H1 (cell line): Measurements from ENCODE around the gene FMO4. TPM values are rescaled to one million over a fixed set of nuclear protein-coding genes. Genes with fewer than 3 reads are reported as not detected.

Experiments used
- CTCF ChIA-PET: fragments of 300-600 bp; sonication (Branson Sonifier 250); formaldehyde crosslinking; loops from one replicate; lab custom pipeline; 2021; ENCODE audit not compliant: partially characterized antibody; lab: Charles Lee
- POLR2A ChIA-PET: fragments of 300-600 bp; sonication (Branson Sonifier 250); formaldehyde crosslinking; loops from one replicate; lab custom pipeline; 2021; ENCODE audit warnings: inconsistent platforms; ENCODE audit not compliant: partially characterized antibody; lab: Charles Lee
- DNase-seq, 2 experiments: peaks; one replicate each; pipeline versions ENCODE4 v3.0.0 to v3.0.0-alpha.2; 2010 to 2022; ENCODE audit warnings: low spot score in 2 of 2, low read depth in 1 of 2, mixed read lengths in 1 of 2
- FAIRE-seq: peaks from 2 replicates; lab custom pipeline; 2011; peaks lifted over from hg19 to GRCh38; lab: Jason Lieb, UNC
- H2AFZ ChIP-seq: 2 replicates; pipeline ENCODE4 v1.8.1; 2012; ENCODE audit warnings: low read length, inconsistent platforms
- H2AK5ac ChIP-seq: 2 replicates; pipeline ENCODE4 v1.6.1; 2013; ENCODE audit warnings: low read depth, low read length
- H2BK120ac ChIP-seq: replicated peaks from 2 replicates; pipeline ENCODE3; 2013; ENCODE audit warnings: low read depth, low read length, inconsistent platforms
- H2BK12ac ChIP-seq: 2 replicates; pipeline ENCODE4 v1.6.1; 2013; ENCODE audit warnings: low read depth, low read length
- H2BK15ac ChIP-seq: 2 replicates; pipeline ENCODE4 v1.6.1; 2013; ENCODE audit warnings: low read length
- H2BK20ac ChIP-seq: 2 replicates; pipeline ENCODE4 v1.6.1; 2013; ENCODE audit warnings: low read length
- H2BK5ac ChIP-seq: 2 replicates; pipeline ENCODE4 v1.6.1; 2013; ENCODE audit warnings: low read depth, low read length
- H3K14ac ChIP-seq: 2 replicates; pipeline ENCODE4 v1.6.1; 2013; ENCODE audit warnings: inconsistent platforms; ENCODE audit not compliant: insufficient read length
- H3K18ac ChIP-seq: 2 replicates; pipeline ENCODE4 v1.6.1; 2013; ENCODE audit warnings: low read length; ENCODE audit errors: extremely low read depth
- H3K23ac ChIP-seq: 2 replicates; pipeline ENCODE4 v1.6.1; 2013; ENCODE audit warnings: inconsistent platforms; ENCODE audit not compliant: insufficient read length
- H3K23me2 ChIP-seq: 2 replicates; pipeline ENCODE4 v1.6.1; 2013; ENCODE audit warnings: low read depth, low read length
- H3K27ac ChIP-seq: 2 replicates; pipeline ENCODE4 v1.6.1; 2011; ENCODE audit warnings: low read depth, low read length, inconsistent platforms
- H3K27me3 ChIP-seq, 4 experiments: replicated peaks in 1 of 4; 1 replicate in 1 of 4; 2 replicates in 3 of 4; pipeline versions ENCODE4 v1.6.1 to v1.8.1; 2011 to 2013; ENCODE audit warnings: low read length in 3 of 4, mild to moderate bottlenecking in 3 of 4, inconsistent platforms in 2 of 4, mixed read lengths in 2 of 4, moderate library complexity in 1 of 4; ENCODE audit not compliant: control insufficient read depth in 3 of 4, insufficient read depth in 3 of 4; ENCODE audit errors: extremely low read depth in 1 of 4
- H3K36me3 ChIP-seq, 4 experiments: 2 replicates each; pipeline versions ENCODE4 v1.6.1 to v1.8.1; 2011 to 2013; ENCODE audit warnings: mild to moderate bottlenecking in 4 of 4, low read length in 3 of 4, moderate library complexity in 2 of 4, control low read depth in 1 of 4, inconsistent platforms in 1 of 4; ENCODE audit not compliant: insufficient read depth in 4 of 4, control insufficient read depth in 2 of 4
- H3K4ac ChIP-seq: replicated peaks from 2 replicates; pipeline ENCODE3; 2013; ENCODE audit warnings: low read length, low read depth, mixed read lengths, inconsistent platforms; ENCODE audit not compliant: insufficient read length
- H3K4me1 ChIP-seq, 4 experiments: replicated peaks in 1 of 4; 1 replicate in 1 of 4; 2 replicates in 3 of 4; pipeline versions ENCODE4 v1.6.1 to v1.8.1; 2011 to 2013; ENCODE audit warnings: low read length in 3 of 4, inconsistent platforms in 2 of 4, mixed read lengths in 1 of 4; ENCODE audit not compliant: insufficient read depth in 4 of 4, control insufficient read depth in 3 of 4
- H3K4me2 ChIP-seq, 2 experiments: 2 replicates each; pipeline versions ENCODE4 v1.6.1 to v1.8.1; 2011 to 2013; ENCODE audit warnings: low read depth in 2 of 2, low read length in 2 of 2, control low read depth in 1 of 2, inconsistent platforms in 1 of 2, mild to moderate bottlenecking in 1 of 2; ENCODE audit not compliant: insufficient read depth in 1 of 2
- H3K4me3 ChIP-seq, 4 experiments: fragments of 200-600, 300-600 bp in 1 of 4; sonication (generic), shearing (Covaris generic), sonication (Bioruptor Twin) in 1 of 4; 2 replicates each; pipeline versions ENCODE4 v1.5.1 to v1.8.1; 2011 to 2016; ENCODE audit warnings: low read length in 4 of 4, low read depth in 3 of 4, control low read depth in 2 of 4, inconsistent platforms in 2 of 4, mild to moderate bottlenecking in 2 of 4, mixed read lengths in 1 of 4, moderate library complexity in 1 of 4; ENCODE audit not compliant: insufficient read depth in 2 of 4; ENCODE audit errors: extremely low read depth in 1 of 4
- H3K56ac ChIP-seq: replicated peaks from 2 replicates; pipeline ENCODE3; 2013; ENCODE audit warnings: low read depth, mild to moderate bottlenecking, mixed read lengths, low read length, inconsistent platforms; ENCODE audit not compliant: insufficient read length
- H3K79me1 ChIP-seq: 2 replicates; pipeline ENCODE4 v1.6.1; 2013; ENCODE audit warnings: low read depth, low read length, control low read depth
- H3K79me2 ChIP-seq, 2 experiments: 2 replicates each; pipeline versions ENCODE4 v1.6.1 to v1.8.1; 2012 to 2013; ENCODE audit warnings: low read length in 2 of 2, mild to moderate bottlenecking in 2 of 2, inconsistent platforms in 1 of 2; ENCODE audit not compliant: insufficient read depth in 2 of 2, control insufficient read depth in 1 of 2
- H3K9ac ChIP-seq, 4 experiments: replicated peaks in 1 of 4; 1 replicate in 1 of 4; 2 replicates in 3 of 4; pipeline versions ENCODE4 v1.6.1 to v1.8.1; 2011 to 2013; ENCODE audit warnings: low read depth in 3 of 4, low read length in 3 of 4, control low read depth in 2 of 4, mild to moderate bottlenecking in 2 of 4, moderate library complexity in 2 of 4, inconsistent platforms in 1 of 4; ENCODE audit errors: extremely low read depth in 1 of 4
- H3K9me3 ChIP-seq, 2 experiments: 2 replicates each; pipeline versions ENCODE4 v1.6.1 to v1.8.1; 2012 to 2013; ENCODE audit warnings: mild to moderate bottlenecking in 2 of 2, moderate library complexity in 2 of 2, control low read depth in 1 of 2, inconsistent platforms in 1 of 2, low read depth in 1 of 2, low read length in 1 of 2, mixed read lengths in 1 of 2; ENCODE audit not compliant: insufficient read depth in 2 of 2
- H4K20me1 ChIP-seq, 2 experiments: replicated peaks in 1 of 2; 2 replicates each; pipeline versions ENCODE3 to v1.8.1; 2011 to 2013; ENCODE audit warnings: inconsistent platforms in 2 of 2, low read length in 2 of 2, mild to moderate bottlenecking in 1 of 2; ENCODE audit not compliant: insufficient read depth in 2 of 2, control insufficient read depth in 1 of 2
- H4K5ac ChIP-seq: 2 replicates; pipeline ENCODE4 v1.6.1; 2013; ENCODE audit warnings: low read length, low read depth, mixed read lengths, inconsistent platforms; ENCODE audit not compliant: insufficient read length
- H4K8ac ChIP-seq: 2 replicates; pipeline ENCODE4 v1.8.0; 2013; ENCODE audit warnings: mild to moderate bottlenecking, moderate library complexity, low read length, inconsistent platforms; ENCODE audit not compliant: insufficient read depth; ENCODE audit errors: extremely low read depth
- H4K91ac ChIP-seq: replicated peaks from 2 replicates; pipeline ENCODE3; 2013; ENCODE audit warnings: low read length, mixed read lengths, inconsistent platforms; ENCODE audit not compliant: insufficient read length
- ASH2L ChIP-seq: fragments of 200-600, 300-600 bp; sonication (generic); IDR thresholded peaks from one replicate; pipeline ENCODE4 v1.7.1; 2017; ENCODE audit warnings: low read length
- BCL11A ChIP-seq, 2 experiments: IDR thresholded peaks; one replicate each; pipeline ENCODE4 v1.6.1; 2011; ENCODE audit warnings: low read depth in 2 of 2, low read length in 2 of 2, mild to moderate bottlenecking in 2 of 2
- CHD2 ChIP-seq: IDR thresholded peaks from 2 replicates; pipeline ENCODE4 v1.6.1; 2012; ENCODE audit warnings: low read length, improper control_type of control experiment
- CTBP2 ChIP-seq: IDR thresholded peaks from 2 replicates; pipeline ENCODE4 v1.7.0; 2011; ENCODE audit warnings: borderline replicate concordance, mild to moderate bottlenecking, moderate library complexity, mixed read lengths, low read length; ENCODE audit not compliant: insufficient read depth, insufficient read length
- EGR1 ChIP-seq: IDR thresholded peaks from 2 replicates; pipeline ENCODE4 v1.6.1; 2011; ENCODE audit warnings: low read depth, low read length, borderline replicate concordance
- GTF2F1 ChIP-seq: IDR thresholded peaks from 2 replicates; pipeline ENCODE4 v1.6.1; 2012; ENCODE audit warnings: low read depth, low read length, improper control_type of control experiment, borderline replicate concordance
- KDM4A ChIP-seq: IDR thresholded peaks from one replicate; pipeline ENCODE4 v1.7.1; 2012; ENCODE audit warnings: low read depth, mild to moderate bottlenecking, moderate library complexity, low read length, inconsistent platforms; ENCODE audit not compliant: severe bottlenecking
- KDM5A ChIP-seq: fragments of 200-600 bp; IDR thresholded peaks from 2 replicates; pipeline ENCODE4 v1.7.1; 2012; ENCODE audit warnings: mild to moderate bottlenecking, low read length, inconsistent platforms, mixed read lengths
- RAD21 ChIP-seq, 2 experiments: IDR thresholded peaks in 1 of 2; conservative IDR thresholded peaks in 1 of 2; 2 replicates each; pipeline ENCODE4 v1.6.1; 2011; ENCODE audit warnings: low read depth in 2 of 2, low read length in 2 of 2, improper control_type of control experiment in 1 of 2, inconsistent platforms in 1 of 2, mild to moderate bottlenecking in 1 of 2, moderate library complexity in 1 of 2
- RXRA ChIP-seq: IDR thresholded peaks from 2 replicates; pipeline ENCODE4 v1.6.1; 2011; ENCODE audit warnings: low read depth, mild to moderate bottlenecking, low read length, moderate library complexity; ENCODE audit not compliant: insufficient read depth
- SIRT6 ChIP-seq: IDR thresholded peaks from one replicate; pipeline ENCODE4 v1.7.1; 2012; ENCODE audit warnings: low read length, inconsistent platforms
- TEAD4 ChIP-seq: IDR thresholded peaks from 2 replicates; pipeline ENCODE4 v1.6.1; 2012; ENCODE audit warnings: low read depth, low read length, inconsistent platforms, mixed read lengths
- WGBS, 2 experiments: shearing (Covaris generic) in 1 of 2; methylation state at CpG; one replicate each; pipeline versions ENCODE4 v1.1.6 to v1.1.7; 2013 to 2015; ENCODE audit warnings: low lambda C conversion rate in 2 of 2, mixed read lengths in 2 of 2, inconsistent platforms in 1 of 2, low coverage in 1 of 2, missing lambda C conversion rate in 1 of 2; ENCODE audit not compliant: insufficient replicate concordance in 2 of 2, insufficient coverage in 1 of 2, insufficient read length in 1 of 2; ENCODE audit errors: extremely low coverage in 1 of 2, missing lambda C conversion rate in 1 of 2; 5-methylcytosine and 5-hydroxymethylcytosine counted together
- polyA plus RNA-seq, 7 experiments: library from polyadenylated mRNA; depleted of rRNA in 3 of 7; stranded (reverse) in 5 of 7; unstranded in 2 of 7; fragments of >200 nt in 5 of 7; fragments of 200-250 nt in 2 of 7; gene quantifications; 1 replicate in 5 of 7; 2 replicates in 1 of 7; 4 replicates in 1 of 7; pipeline versions ENCODE4 v1.2.1 to v1.2.3, GENCODE V29; 2011 to 2013; ENCODE audit warnings: missing spikeins in 2 of 7, mixed read lengths in 2 of 7
- total RNA-seq: library from RNA; stranded (reverse); fragmentation: NEBNext Ultra II Directional; extraction: Animal tissue kit (Norgen Biotek cat#: 25700); gene quantifications from 2 replicates; pipeline ENCODE4 v1.2.1, GENCODE V29; 2021

The FMO4 gene
- total and polyA plus RNA-seq, 2 of the 8 experiments (the other 6 are each of a cell fraction or from before 2014, with no cell fraction given) = 1.5 to 2.3 TPM

DNA sequence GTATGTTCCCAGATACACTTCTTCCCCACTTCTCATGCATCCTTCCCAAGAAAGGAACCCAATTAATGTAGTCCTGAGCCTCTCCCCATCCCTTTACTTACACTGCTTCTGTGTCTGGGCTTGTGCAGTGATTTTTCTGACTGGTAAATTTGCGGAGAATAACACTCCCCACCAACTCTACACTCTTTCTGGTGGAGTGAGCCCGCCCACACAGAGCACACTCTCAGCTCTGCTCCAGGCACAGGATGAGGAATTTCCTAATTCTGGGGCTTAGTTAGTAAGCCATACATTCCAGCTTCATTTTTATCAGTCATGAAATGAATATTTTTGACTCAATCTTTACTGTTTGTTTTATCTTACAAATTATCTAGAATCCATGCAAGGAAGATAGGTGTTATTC lies 38.6 kb downstream of the FMO4 start:
- Histone ChIP-seq H3K18ac (no peak overlapping the region), H3K79me2 (no peaks in the 10 kb centered on the region), H3K23me2 (peaks cover 1% of the 10 kb centered on the region; the same call in 1 of the 2 replicates), H4K20me1 (no peaks in the 10 kb centered on the region), H3K9ac (no peak overlapping the region), H3K4me3 (no peak overlapping the region), H4K8ac (no peak overlapping the region), H2BK120ac (no peak overlapping the region), H3K4ac (no peak overlapping the region), H4K91ac (no peak overlapping the region), H4K5ac (no peak overlapping the region), H3K36me3 (no peaks in the 10 kb centered on the region), H3K79me1 (no peaks in the 10 kb centered on the region), H3K27ac (no peak overlapping the region), H3K56ac (no peak overlapping the region), H2BK15ac (no peak overlapping the region), H3K4me1 (peaks cover 0 to 5% (median 0%) of the 10 kb centered on the region in 4 experiments; a peak in 2 of 7 replicates), H2BK12ac (no peak overlapping the region), H3K27me3 (no peaks in the 10 kb centered on the region), H3K9me3 (no peaks in the 10 kb centered on the region), H3K23ac (no peak overlapping the region), H3K14ac (no peak overlapping the region), H2BK5ac (no peak overlapping the region), H2BK20ac (no peak overlapping the region), H3K4me2 (no peak overlapping the region), H2AK5ac (no peak overlapping the region), H2AFZ (no peak overlapping the region)
- ChIA-PET POLR2A (interaction anchor here (1.2 kb wide), 1 partner anchor 8 kb away, joined by 3 read pairs; no protein-coding TSS in a partner anchor), CTCF (interaction anchor here (0.6 to 2.4 kb wide), 10 partner anchors 8 to 107 kb away, joined by 3 to 9 read pairs (median 4); partner anchors contain the start of gene FMO4)
- FAIRE-seq = no peak
- 87% methylated on average over 2 of the region's 2 CpGs; no CpG with 5 or more reads in 1 of the 2 experiments for WGBS, 2 experiments
- TF ChIP-seq EGR1 = no peak
- no peak for TF ChIP-seq RAD21 (IDR thresholded peaks at IDR 0.05 in 1 of 2, conservative IDR thresholded peaks at IDR 0.05 in 1 of 2; ENCODE audit: low read depth in 2 of 2, low read length in 2 of 2)
- TF ChIP-seq CTBP2 = no peak
- TF ChIP-seq KDM4A = no peak
- no peak for TF ChIP-seq SIRT6
- TF ChIP-seq TEAD4 = no peak
- TF ChIP-seq ASH2L = no peak
- no peak for TF ChIP-seq KDM5A
- TF ChIP-seq BCL11A (IDR thresholded peaks at IDR 0.05; ENCODE audit: low read depth in 2 of 2, low read length in 2 of 2) = no peak
- no peak for TF ChIP-seq CHD2
- TF ChIP-seq GTF2F1 = no peak
- TF ChIP-seq RXRA = no peak
- DNase-seq = no peak
